ENCODE measurements around the gene POLR3B. TPM values are rescaled to one million over a fixed set of nuclear protein-coding genes. Genes with fewer than 3 reads are reported as not detected.

The POLR3B gene
- total and polyA plus RNA-seq, 10 of the 15 experiments (the other 5 are each of a cell fraction or from before 2014, with no cell fraction given) = 2.3 to 10.5 (median 8.0) TPM

DNA sequence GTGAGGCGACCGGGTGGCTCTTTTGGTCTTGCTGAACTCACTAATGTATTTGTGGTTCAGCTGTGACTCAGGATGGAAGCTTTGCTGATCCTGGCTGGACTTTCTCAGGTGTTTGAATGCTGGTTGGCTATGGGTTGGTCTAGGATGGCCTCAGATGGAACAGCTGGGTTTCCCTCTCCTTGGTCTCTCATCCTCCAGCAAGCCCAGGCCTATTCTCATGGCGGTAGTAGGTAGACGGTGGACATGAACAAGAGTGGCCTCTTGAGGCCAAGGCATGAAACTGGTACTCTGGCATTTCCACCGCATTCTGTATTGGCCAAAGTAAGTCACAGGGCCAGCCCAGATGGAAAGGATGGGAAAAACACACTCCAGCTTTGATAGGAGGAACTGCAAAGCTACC, 11.8 kb upstream of the POLR3B start (continued):
- TF ChIP-seq, protein P1, sequence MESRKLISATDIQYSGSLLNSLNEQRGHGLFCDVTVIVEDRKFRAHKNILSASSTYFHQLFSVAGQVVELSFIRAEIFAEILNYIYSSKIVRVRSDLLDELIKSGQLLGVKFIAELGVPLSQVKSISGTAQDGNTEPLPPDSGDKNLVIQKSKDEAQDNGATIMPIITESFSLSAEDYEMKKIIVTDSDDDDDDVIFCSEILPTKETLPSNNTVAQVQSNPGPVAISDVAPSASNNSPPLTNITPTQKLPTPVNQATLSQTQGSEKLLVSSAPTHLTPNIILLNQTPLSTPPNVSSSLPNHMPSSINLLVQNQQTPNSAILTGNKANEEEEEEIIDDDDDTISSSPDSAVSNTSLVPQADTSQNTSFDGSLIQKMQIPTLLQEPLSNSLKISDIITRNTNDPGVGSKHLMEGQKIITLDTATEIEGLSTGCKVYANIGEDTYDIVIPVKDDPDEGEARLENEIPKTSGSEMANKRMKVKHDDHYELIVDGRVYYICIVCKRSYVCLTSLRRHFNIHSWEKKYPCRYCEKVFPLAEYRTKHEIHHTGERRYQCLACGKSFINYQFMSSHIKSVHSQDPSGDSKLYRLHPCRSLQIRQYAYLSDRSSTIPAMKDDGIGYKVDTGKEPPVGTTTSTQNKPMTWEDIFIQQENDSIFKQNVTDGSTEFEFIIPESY (IDR thresholded peaks at IDR 0.05) = peak; percentile 57; the same call in 1 of the 2 replicates
- TF ChIP-seq MEF2A (IDR thresholded peaks at IDR 0.05; ENCODE audit: insufficient read depth, low read depth, low read length) (no peak), MXI1 (IDR thresholded peaks at IDR 0.05; ENCODE audit: low read depth, low read length) (no peak), YBX1 (IDR thresholded peaks at IDR 0.05) (no peak), RB1 (IDR thresholded peaks at IDR 0.05; ENCODE audit: borderline replicate concordance) (no peak), MTA2 (IDR thresholded peaks at IDR 0.05; ENCODE audit: low read depth) (no peak), BCL3 (IDR thresholded peaks at IDR 0.05; ENCODE audit: borderline replicate concordance, insufficient read depth, low read depth, low read length, poor library complexity, severe bottlenecking) (no peak)
- TF ChIP-seq, protein P2, sequence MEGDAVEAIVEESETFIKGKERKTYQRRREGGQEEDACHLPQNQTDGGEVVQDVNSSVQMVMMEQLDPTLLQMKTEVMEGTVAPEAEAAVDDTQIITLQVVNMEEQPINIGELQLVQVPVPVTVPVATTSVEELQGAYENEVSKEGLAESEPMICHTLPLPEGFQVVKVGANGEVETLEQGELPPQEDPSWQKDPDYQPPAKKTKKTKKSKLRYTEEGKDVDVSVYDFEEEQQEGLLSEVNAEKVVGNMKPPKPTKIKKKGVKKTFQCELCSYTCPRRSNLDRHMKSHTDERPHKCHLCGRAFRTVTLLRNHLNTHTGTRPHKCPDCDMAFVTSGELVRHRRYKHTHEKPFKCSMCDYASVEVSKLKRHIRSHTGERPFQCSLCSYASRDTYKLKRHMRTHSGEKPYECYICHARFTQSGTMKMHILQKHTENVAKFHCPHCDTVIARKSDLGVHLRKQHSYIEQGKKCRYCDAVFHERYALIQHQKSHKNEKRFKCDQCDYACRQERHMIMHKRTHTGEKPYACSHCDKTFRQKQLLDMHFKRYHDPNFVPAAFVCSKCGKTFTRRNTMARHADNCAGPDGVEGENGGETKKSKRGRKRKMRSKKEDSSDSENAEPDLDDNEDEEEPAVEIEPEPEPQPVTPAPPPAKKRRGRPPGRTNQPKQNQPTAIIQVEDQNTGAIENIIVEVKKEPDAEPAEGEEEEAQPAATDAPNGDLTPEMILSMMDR (IDR thresholded peaks at IDR 0.05 in 2 of 3, conservative IDR thresholded peaks at IDR 0.05 in 1 of 3; ENCODE audit: control insufficient read depth in 2 of 3, extremely low read depth in 1 of 3, insufficient read depth in 1 of 3, low read depth in 3 of 3, low read length in 3 of 3) = peak; percentile 8 to 22 (median 11); a peak in 2 of 6 replicates
- TF ChIP-seq, protein P3, sequence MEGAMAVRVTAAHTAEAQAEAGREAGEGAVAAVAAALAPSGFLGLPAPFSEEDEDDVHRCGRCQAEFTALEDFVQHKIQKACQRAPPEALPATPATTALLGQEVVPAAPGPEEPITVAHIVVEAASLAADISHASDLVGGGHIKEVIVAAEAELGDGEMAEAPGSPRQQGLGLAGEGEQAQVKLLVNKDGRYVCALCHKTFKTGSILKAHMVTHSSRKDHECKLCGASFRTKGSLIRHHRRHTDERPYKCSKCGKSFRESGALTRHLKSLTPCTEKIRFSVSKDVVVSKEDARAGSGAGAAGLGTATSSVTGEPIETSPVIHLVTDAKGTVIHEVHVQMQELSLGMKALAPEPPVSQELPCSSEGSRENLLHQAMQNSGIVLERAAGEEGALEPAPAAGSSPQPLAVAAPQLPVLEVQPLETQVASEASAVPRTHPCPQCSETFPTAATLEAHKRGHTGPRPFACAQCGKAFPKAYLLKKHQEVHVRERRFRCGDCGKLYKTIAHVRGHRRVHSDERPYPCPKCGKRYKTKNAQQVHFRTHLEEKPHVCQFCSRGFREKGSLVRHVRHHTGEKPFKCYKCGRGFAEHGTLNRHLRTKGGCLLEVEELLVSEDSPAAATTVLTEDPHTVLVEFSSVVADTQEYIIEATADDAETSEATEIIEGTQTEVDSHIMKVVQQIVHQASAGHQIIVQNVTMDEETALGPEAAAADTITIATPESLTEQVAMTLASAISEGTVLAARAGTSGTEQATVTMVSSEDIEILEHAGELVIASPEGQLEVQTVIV (IDR thresholded peaks at IDR 0.05; ENCODE audit: borderline replicate concordance, partially characterized antibody) = no peak

Data from GM12878 (cell line).